Activated effector memory CD4-positive, alpha-beta T cell treated with anti-CD3 and anti-CD28 coated beads, Interleukin-2, amount 50 U/mL, for 16 hours (primary cell): Measurements from ENCODE around the gene CDC37L1.
"Not testable (repeated sequence)": the region's sequence is repeated elsewhere in the genome, so short reads cannot be mapped to it uniquely, and the experiment has no call there.

Experiments used
- DNase-seq: peaks from one replicate; pipeline ENCODE4 v3.0.0-alpha.2; 2020

CDC37L1 gene

DNA sequence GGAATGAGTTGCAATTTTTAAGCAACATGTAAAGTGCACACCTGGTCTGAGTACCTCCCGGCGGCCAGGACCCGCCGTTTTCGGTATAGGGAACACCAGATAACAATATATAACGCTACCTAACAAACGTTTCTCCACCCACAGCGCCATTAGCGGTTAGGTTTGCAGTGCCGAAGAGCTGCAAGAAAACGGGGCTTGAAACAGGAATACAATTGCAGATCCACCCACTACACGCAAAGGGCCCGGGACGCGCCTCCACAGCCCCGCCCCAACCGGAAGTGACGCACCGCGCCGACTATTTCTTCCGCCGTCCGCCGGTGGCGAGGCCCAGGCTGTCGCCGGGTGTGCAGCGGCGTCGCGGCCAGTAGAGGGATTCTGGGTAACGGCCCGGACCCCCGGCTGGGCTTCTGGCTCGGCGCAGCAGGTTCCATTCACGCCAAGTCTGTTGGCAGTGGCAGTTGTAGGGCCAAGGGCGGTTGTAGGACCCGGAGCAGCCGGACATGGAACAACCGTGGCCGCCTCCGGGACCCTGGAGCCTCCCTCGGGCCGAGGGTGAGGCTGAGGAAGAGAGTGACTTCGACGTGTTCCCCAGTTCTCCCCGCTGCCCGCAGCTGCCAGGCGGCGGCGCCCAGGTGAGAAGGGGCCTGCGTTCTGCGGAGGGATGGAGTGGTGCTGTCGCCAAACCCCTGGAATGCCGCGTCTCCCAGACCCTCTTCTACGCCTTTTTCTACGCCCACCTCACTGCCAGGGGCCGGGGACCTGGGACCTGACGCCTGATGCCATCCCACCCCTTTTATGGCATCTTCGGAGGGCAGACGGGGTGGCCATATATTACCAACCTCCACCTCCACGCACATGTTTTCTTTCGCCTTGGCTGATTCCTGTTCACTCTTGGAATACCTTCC lies at the start of gene CDC37L1:
Gene CDC37L1, plus strand, starts transcription at position 302 of the 905 bp plus-strand sequence. Its CDS starts 199 bp downstream, at position 501.
- peak; percentile 100 for DNase-seq

DNA sequence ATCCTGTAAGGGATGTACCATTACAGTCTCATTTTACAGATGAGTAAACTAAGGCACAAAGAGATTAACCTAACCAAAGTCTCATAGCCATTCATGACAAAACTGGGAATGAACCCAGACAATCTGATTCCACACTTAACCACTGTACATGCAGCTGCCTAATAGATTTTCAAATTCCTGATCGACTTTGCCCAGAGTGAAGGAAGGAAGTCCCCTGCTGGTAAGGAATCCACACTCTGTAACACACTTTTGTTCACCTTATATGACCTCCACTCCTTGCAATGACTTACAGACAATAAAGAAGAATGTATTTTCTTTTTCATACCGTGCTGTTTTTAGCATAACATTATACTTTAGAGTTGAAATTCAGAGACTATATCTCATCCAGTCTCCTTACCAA lies 48.5 kb upstream of the CDC37L1 start:
- DNase-seq, result no peak

DNA sequence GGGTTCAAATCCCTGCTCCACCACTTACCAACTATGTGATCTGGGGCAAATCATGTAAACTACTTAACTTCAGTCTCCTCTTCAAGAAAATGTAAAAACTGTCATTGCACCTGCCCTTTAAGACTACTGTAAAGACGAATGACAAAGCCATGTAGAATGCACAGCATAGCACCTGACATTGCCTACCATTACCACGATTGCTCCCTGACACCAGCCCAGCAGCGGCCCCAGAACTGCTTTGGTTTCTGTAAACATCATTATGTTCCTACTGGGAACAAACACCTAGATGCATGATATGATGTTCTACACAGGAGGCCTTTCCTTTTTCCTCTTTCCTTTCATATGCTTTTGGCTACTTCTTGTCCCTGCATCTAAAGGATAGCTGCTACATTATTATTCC lies 40.4 kb upstream of the CDC37L1 start:
- no peak for DNase-seq

DNA sequence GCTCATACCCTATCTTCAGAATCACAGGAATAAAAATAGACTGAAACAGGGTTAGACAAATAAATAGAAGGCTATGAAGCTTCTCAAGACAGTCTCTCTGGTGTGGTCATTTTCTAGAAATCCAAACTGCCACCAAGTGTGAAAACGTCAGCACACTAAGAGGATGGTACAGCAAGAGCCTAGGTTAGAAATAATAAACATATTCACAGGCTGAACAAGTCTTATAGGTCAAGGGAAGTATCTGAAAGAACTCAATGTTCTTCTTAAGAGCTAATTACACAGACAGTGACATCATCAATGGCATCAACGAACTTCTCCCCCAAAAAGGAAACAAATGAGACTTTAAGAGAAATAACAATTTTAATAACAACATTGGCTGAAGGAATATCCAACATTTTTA lies 39.9 kb upstream of the CDC37L1 start:
- no peak for DNase-seq

DNA sequence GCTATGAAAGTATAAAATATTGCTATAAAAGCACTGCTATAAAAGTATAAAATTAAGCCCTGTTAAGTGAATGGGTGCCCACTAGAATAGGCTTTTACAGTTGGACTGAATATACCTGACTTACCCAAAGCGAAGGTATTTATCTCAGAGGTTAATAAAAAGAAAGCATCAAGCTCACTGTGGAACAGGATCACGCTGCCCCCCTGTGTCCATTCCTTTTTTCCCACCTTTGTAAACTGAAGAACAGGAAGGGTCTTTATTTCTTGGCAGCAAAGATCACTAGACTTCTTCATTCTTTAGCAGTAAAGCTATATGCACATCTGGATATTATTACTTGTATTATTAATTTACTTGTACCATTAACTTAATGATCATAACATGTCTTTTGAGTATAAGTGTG lies 39.3 kb upstream of the CDC37L1 start:
- DNase-seq, result peak; percentile 69

DNA sequence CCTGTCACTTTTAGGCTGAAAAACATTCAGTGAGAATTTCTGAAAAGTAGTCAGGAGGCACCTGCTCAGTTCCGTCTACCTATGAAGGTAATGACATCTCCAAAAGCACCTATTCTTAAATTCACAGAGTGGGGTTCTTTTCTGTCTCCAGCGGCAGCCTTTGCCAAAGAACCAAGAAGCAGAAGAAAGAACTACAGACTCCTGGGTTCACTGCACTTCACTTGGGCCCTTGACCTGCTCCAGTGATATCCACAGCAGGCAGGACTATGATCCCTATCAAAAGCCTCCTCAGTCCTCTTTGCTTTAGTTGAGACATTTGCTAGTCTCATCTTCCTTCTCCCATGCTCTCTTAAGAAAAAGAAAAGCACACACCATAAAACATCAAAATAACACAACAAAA lies 37.0 kb upstream of the CDC37L1 start:
- DNase-seq, result no peak

DNA sequence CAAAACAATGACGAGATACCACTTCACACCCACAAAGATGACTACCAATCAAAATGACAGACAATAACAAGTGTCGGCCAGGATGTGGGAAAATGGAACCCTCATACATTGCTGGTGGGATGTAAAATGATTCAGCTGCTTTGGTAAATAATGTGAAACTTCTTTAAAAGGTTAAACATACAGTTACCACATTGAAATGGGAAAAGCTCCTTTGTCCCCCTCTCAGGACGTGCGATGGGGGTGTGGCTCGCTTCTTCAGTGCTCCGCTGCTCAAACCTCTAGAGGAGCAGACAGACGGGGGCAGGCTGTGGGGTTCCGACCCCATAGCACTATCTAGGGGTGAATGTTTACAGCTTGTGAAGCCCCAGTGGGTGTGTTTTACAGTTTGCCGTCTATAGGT lies 25.3 kb upstream of the CDC37L1 start:
- no peak for DNase-seq

DNA sequence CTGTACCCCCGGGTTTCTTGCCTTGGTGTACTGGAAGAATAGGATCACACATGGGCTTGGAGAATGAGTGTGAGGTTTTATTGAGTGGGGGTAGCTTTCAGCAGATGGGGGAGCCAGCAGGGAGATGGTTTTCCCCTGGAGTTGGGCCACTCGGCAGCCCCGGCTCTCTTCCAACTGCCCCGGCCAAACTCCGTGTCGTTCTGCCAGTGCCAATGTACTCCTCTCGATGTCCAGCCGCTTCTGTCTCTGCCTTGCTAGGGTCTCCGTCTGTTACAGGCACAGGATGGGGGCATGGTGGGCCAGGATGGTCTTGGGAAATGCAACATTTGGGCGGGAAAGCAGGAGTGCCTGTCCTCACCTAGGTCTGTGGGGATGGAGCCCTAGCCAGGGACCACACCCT lies 24.8 kb upstream of the CDC37L1 start:
- no peak for DNase-seq

DNA sequence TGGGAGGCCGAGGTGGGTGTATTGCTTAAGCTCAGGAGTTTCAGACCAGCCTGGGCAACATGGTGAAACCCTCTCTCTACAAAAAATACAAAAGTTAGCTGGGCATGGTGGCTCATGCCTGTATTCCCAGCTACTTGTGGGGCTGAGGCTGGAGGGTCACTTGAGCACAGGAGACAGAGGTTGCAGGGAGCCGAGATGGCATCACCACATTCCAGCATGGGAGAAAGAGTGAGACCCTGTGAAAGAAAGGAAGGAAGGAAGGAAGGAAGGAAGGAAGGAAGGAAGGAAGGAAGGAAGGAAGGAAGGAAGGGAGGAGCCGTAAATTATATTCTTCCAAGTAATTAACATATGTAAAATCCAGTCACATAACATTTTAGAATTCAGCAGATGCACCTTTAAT lies 23.2 kb upstream of the CDC37L1 start:
- DNase-seq, result not testable (repeated sequence)

DNA sequence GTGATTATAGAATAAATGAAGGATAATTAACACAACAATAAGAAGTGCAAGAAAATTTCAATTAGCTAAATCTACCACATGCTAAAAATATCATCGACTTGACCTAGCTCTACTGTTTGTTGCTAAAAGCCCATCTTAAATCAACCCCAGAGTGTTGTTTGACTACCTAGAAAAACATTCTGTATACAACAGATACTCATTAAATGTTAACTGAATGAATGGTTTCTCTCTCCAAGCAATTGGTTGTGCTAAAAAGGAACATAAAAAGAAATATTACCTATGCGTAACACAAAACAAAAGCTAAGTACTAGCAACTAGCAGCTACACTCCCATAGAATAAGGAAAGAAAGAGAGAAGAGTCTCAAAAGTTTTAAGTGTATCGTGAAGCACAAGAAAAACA lies 22.7 kb upstream of the CDC37L1 start:
- no peak for DNase-seq

DNA sequence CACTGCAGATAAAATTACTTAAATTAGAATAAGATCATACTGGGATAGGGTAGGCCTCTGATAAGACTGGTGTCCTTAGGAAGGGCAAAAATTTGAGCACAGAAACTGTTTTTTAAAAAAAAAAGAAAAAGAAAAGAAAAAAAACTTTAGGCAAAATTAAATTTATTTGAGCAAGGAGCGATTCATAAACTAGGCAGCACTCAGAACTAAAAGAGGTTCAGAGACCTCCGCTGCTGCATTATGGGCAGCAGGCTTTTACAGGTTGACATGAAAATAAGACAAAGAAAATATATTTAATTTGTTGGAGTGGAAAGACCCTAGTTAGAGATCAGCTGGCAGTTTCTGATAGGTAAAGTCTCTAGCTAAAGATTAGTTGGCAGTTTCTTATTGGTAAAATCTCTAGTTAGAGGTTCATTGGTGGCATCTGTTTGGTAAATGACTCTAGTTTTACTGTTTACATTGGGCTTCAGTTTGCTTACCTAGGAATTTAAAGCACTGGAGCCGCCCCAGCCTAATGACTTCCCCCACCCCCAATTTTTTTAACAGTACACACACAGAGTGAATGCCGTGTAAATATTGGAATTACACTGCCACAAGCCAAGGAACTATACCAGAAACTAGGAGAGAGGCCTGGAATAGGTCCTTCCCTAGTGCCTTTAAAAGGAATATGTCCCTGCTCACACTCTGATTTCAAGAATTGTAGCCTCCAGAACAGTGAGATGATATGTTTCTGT lies 21.8 kb upstream of the CDC37L1 start:
- no peak for DNase-seq

DNA sequence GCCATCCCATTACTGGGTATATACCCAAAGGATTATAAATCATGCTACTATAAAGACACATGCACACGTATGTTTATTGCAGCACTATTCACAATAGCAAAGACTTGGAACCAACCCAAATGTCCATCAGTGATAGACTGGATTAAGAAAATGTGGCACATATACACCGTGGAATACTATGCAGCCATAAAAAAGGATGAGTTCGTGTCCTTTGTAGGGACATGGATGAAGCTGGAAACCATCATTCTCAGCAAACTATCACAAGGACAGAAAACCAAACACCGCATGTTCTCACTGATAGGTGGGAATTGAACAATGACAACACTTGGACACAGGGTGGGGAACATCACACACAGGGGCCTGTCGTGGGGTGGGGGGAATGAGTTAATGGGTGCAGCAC lies 18.7 kb upstream of the CDC37L1 start:
- DNase-seq, result not testable (repeated sequence)

DNA sequence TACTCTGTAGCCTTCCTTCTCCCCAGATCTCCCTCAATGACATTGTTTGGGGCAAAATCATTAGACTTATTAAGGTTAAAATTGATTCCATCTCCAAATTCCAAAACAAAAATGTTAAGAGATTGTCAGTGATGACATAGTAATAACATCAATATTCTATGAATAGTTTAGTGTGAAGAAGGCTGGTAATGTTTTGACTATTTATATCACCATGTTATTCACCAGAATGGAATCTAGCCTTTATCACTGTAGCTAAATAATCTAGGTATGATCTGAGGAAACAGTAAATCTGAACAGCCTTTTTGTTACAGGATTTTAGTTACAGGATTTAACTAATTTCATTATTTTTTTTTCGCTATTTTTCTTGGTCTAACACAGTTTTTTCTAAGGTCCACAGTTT lies 18.2 kb upstream of the CDC37L1 start:
- no peak for DNase-seq

DNA sequence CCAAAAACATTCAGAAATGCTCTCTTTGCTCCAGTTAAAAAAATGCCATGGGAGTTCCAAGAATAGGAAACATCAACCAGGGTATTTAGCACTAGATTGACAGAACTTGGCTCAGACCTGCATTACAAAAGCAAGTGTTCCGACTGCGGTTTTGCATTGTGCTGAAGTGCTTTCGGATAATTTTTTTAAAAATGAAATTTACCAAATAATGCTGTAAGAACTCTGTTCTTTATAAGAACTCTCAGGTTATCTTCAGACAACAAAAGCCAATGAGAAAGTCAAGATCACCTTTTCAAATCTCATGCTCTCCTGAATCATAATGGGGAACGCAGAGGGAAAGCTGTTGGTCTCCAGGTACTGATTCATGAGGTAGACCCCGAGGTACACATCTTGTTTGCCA lies 17.8 kb upstream of the CDC37L1 start:
- no peak for DNase-seq

DNA sequence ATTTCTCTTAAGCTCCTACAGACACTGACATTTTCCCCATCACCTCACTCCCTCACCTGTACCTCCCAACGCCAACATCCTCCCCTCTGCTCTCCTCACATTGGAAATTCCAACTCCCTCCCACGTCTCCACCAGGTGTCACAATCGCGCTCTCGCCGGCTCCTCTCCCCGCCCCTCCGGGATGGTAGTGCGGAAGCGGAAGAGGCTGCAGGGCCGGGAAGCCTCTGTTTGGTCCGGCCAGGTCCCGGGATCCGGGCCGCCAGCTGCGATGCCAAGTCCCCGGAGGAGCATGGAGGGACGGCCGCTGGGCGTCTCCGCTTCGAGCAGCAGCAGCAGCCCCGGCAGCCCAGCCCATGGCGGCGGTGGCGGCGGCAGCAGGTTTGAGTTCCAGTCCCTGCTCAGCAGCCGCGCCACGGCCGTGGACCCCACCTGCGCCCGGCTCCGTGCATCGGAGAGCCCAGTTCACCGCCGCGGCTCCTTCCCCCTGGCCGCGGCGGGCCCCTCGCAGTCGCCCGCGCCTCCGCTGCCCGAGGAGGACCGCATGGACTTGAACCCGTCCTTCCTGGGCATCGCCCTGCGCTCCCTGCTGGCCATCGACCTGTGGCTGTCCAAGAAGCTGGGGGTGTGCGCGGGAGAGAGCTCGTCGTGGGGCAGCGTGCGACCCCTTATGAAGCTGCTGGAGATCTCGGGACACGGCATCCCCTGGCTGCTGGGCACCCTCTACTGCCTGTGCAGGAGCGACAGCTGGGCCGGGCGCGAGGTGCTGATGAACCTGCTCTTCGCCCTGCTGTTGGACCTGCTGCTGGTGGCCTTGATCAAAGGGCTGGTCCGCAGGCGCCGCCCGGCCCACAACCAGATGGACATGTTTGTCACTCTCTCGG lies 17.0 kb upstream of the CDC37L1 start, which contains the start of gene PLPP6:
Gene PLPP6, plus strand, starts transcription at position 187 of the 881 bp plus-strand sequence. Its CDS starts 82 bp downstream, at position 269.
- DNase-seq, result peak; percentile 91

DNA sequence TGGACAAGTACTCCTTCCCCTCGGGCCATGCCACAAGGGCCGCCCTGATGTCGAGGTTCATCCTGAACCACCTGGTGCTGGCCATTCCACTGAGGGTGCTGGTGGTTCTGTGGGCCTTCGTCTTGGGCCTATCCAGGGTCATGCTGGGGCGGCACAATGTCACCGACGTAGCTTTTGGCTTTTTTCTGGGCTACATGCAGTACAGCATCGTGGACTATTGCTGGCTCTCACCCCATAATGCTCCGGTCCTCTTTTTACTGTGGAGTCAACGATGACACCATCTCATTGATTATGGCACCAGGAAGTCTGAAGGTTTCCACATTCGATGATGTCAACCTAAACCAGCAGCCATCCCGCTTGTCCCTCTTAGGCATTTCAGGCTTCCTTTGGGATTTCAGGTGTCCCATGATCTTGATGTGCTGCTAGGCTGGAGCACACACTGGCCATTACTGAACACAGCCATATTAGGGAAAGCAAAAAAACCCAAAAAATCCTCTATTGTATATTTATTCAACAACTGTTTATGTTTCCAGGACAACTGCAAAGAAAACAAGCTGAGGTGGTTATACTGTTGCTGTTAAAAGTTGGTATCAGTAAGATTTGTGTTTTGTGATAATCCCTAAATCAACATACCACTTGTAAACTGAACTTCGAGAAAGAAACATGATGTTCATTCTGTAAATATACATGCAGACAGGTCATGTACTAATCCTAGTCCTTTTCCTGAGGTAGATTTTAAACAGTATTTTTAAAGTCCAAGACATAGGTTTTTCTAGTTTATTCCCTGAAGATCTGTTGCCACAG lies 16.2 kb upstream of the CDC37L1 start:
- DNase-seq, result no peak

DNA sequence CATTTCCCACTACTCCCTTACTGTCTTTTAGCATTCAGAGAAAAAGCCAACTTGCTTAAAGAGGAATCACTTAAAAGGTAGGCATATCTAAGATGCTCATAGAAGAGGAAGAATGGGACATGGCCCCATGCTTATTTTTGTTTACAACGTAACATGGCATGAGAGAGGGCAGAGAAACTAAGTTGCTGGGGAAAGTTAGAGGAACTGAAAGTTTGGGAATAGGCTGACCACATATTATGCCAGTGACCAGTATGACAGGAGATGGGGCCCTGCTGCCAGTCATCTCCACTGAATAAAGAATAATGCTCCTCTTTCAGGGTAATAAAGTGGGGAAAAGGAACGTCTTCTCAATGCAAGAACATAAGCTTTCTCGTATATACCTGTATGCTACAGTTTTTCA lies 15.4 kb upstream of the CDC37L1 start:
- no peak for DNase-seq

DNA sequence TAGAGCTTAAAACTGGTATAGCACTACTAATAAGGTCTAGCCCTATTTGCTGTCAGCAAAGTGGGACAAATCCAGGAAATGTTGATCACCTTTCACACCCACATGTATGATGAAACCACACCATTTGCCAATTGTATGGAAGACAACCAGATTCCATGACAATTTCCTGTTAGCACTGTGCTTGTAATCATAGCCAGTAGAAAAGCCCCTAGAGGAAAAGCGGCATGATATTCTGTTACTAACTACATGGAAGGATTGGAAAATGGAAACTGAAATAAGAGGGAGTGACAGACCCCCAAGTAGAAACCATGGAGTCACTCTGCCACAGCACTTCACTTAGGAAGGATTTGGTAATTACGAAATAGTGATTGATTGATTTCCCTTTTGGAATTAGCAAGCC lies 14.0 kb upstream of the CDC37L1 start:
- DNase-seq, result no peak

DNA sequence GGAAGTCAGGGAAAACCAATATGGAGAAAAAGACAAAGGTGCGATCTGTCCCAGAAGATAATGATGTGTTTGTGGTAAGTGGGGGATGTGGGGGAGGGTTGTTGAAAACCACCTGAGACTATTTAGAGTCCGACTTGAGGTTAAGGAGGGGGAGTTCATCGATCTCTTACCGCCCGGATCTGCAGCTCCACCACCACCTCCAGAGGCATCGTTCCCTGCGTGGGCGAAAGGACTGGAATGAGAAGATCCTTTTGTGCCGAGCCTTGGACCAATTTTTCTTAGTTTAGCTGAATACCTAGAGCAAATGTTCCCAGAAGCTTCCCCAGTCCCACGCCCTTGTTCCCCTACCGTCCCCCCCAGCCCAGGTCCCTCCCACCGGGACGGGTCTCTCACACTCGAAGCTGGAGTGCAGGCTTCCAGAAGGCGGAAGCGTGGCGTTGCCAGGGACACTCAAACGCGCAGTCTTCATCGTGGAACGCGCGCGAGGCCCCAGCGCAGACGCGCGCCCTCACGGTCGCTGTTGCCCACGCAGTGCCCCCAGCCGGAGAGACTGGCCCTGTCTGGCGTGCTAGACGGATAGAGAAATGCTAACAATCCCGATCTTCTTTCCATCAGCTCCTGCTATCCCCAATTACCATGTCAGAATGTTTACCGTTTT lies 13.2 kb upstream of the CDC37L1 start, which contains the start of gene SPATA6L:
Gene SPATA6L, minus strand, starts transcription at position 439 of the 658 bp plus-strand sequence. Its CDS starts 230 bp downstream, at position 209.
- DNase-seq, result peak; percentile 79

DNA sequence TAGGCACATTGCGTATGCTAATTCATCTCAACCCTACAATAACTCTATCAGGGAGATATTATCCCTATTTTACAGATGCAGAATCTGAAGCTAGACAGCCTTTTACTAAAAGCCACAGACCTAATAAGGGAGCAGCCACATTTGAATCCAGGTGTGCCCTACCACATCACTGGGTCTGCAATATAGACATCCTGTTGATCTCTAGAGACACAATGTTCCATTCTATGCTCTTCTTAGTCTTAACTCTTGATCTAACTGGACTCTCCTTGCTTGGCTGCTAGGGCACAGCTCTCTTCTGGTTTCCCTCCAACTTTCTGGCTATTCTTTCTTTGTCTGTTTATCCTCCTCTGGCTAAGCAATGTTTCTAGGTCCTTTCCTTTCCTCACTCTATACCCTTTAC lies 11.7 kb upstream of the CDC37L1 start:
- DNase-seq, result no peak

DNA sequence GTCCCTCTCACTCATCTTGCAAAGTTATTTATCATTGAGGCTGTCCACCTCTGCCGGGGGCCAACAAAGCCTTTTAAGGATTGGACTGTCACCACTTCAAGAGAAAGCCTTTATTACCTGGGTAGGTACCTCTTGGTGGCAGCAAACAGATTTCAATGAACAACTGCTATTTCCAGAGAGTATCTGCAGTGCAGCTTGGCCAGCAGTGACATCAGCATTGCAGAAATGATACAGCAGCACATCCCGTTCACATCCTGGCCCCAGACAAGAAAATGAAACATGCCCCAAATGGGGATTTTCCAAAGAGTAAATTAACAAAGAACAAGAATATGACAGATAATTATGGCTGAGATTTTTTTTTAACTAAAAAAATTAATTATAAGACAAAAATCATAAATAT lies 10.8 kb upstream of the CDC37L1 start:
- DNase-seq, result no peak
